GM23338 (cell line): ENCODE results near the gene ASPRV1. TPM values are rescaled to one million over a fixed set of nuclear protein-coding genes. Genes with fewer than 3 reads are reported as not detected.

Experiments used
- ATAC-seq: fragments of 200-7000 bp; cut with Tn5 transposase; 3 replicates; pipeline ENCODE4 v1.9.1; 2020
- DNase-seq: peaks from one replicate; pipeline ENCODE4 v3.0.0-alpha.2; 2015; ENCODE audit warnings: low spot score
- H2AFZ ChIP-seq: fragments of 200-600 bp; sonication (generic); 2 replicates; pipeline ENCODE4 v1.8.0; 2016; ENCODE audit warnings: antibody characterized with exemption, mild to moderate bottlenecking, moderate library complexity
- H3F3A ChIP-seq: fragments of 200-600 bp; sonication (generic); replicated peaks from 2 replicates; pipeline ENCODE4 v1.8.0; 2017; ENCODE audit warnings: antibody characterized with exemption, mixed run types, low read depth
- H3K27ac ChIP-seq: fragments of 200-600 bp; sonication (generic); 2 replicates; pipeline ENCODE4 v1.6.1; 2016; ENCODE audit warnings: low read depth
- H3K27me3 ChIP-seq: fragments of 200-600 bp; sonication (generic); 2 replicates; pipeline ENCODE4 v1.8.0; 2016; ENCODE audit warnings: mild to moderate bottlenecking, mixed run types, moderate library complexity; ENCODE audit not compliant: insufficient read depth
- H3K36me3 ChIP-seq: fragments of 200-600 bp; sonication (generic); 2 replicates; pipeline ENCODE4 v1.8.0; 2016; ENCODE audit warnings: mild to moderate bottlenecking; ENCODE audit not compliant: insufficient read depth
- H3K4me1 ChIP-seq: fragments of 200-600 bp; sonication (generic); 2 replicates; pipeline ENCODE4 v1.8.0; 2016; ENCODE audit warnings: mild to moderate bottlenecking, moderate library complexity; ENCODE audit not compliant: insufficient read depth
- H3K4me2 ChIP-seq: fragments of 200-600 bp; sonication (generic); 2 replicates; pipeline ENCODE4 v1.7.1; 2017; ENCODE audit warnings: mixed run types
- H3K4me3 ChIP-seq: fragments of 200-600 bp; sonication (generic); 2 replicates; pipeline ENCODE4 v1.6.1; 2016; ENCODE audit warnings: mixed run types
- H3K79me2 ChIP-seq: fragments of 200-600 bp; sonication (generic); replicated peaks from 2 replicates; pipeline ENCODE4 v1.8.0; 2017; ENCODE audit warnings: mild to moderate bottlenecking; ENCODE audit not compliant: insufficient read depth
- H3K9me2 ChIP-seq: fragments of 200-600 bp; sonication (generic); 2 replicates; pipeline ENCODE4 v1.8.0; 2017; ENCODE audit not compliant: insufficient read depth
- H4K20me1 ChIP-seq: fragments of 200-600 bp; sonication (generic); replicated peaks from 2 replicates; pipeline ENCODE4 v1.8.0; 2017; ENCODE audit warnings: mild to moderate bottlenecking; ENCODE audit not compliant: insufficient read depth
- H3K27ac Mint-ChIP-seq: 2 replicates; pipeline ENCODE4 v1.8.0; 2020; ENCODE audit warnings: inconsistent platforms, mild to moderate bottlenecking, moderate library complexity, mixed read lengths
- H3K27me3 Mint-ChIP-seq: 3 replicates; pipeline ENCODE4 v1.8.0; 2022; ENCODE audit warnings: low read depth, mild to moderate bottlenecking, moderate library complexity, mixed read lengths, inconsistent platforms; ENCODE audit not compliant: insufficient read depth, poor library complexity
- H3K36me3 Mint-ChIP-seq: 3 replicates; pipeline ENCODE4 v1.8.0; 2021; ENCODE audit warnings: low read depth, mild to moderate bottlenecking, inconsistent platforms, moderate library complexity, mixed read lengths
- H3K4me1 Mint-ChIP-seq: 3 replicates; pipeline ENCODE4 v1.8.0; 2020; ENCODE audit warnings: mild to moderate bottlenecking, inconsistent platforms, mixed read lengths
- H3K4me3 Mint-ChIP-seq: 3 replicates; pipeline ENCODE4 v1.8.0; 2021; ENCODE audit warnings: moderate library complexity, mild to moderate bottlenecking, inconsistent platforms, mixed read lengths
- H3K9me3 Mint-ChIP-seq: 3 replicates; pipeline ENCODE4 v1.8.0; 2020; ENCODE audit warnings: moderate library complexity, mild to moderate bottlenecking, inconsistent platforms, mixed read lengths
- CREB1 ChIP-seq: fragments of 250-450 bp; sonication (Bioruptor Pico); IDR thresholded peaks from 2 replicates; pipeline ENCODE4 v1.5.0; 2020; ENCODE audit warnings: low read depth, mild to moderate bottlenecking, moderate library complexity
- NANOG ChIP-seq: IDR thresholded peaks from 2 replicates; pipeline ENCODE4 v1.6.1; 2016; ENCODE audit warnings: antibody characterized with exemption, borderline replicate concordance
- POLR2AphosphoS5 ChIP-seq: IDR thresholded peaks from 2 replicates; pipeline ENCODE4 v1.6.1; 2016; ENCODE audit warnings: antibody characterized with exemption, low read depth
- STAT1 ChIP-seq: IDR thresholded peaks from one replicate; pipeline ENCODE4 v1.6.1; 2016; ENCODE audit warnings: antibody characterized with exemption; ENCODE audit not compliant: unreplicated experiment
- ZNF331 ChIP-seq: fragments of 250-450 bp; sonication (Bioruptor Pico); IDR thresholded peaks from 2 replicates; pipeline ENCODE4 v1.5.0; 2020; ENCODE audit warnings: low read depth, mild to moderate bottlenecking, moderate library complexity
- polyA plus RNA-seq: library from polyadenylated mRNA; unstranded; fragments of >200 nt; fragmentation: Nextera tagmentation; extraction: Ambion mirVana; gene quantifications from 2 replicates; pipeline ENCODE4 v1.2.1, GENCODE V29; 2016
- total RNA-seq: library from RNA; depleted of rRNA; stranded (reverse); fragments of >200 nt; shearing (Covaris generic); gene quantifications from 2 replicates; pipeline ENCODE4 v1.2.3, GENCODE V29; 2014
- TF ChIP-seq, protein P1 (sequence below): IDR thresholded peaks from 2 replicates; pipeline ENCODE4 v1.6.1; 2016; ENCODE audit warnings: antibody characterized with exemption
- TF ChIP-seq, protein P2 (sequence below): IDR thresholded peaks from one replicate; pipeline ENCODE4 v1.6.1; 2018; ENCODE audit warnings: antibody characterized with exemption; ENCODE audit not compliant: unreplicated experiment
- TF ChIP-seq, protein P3 (sequence below): fragments of 250-450 bp; sonication (Bioruptor Pico); IDR thresholded peaks from 2 replicates; pipeline ENCODE4 v1.5.0; 2020; ENCODE audit warnings: mild to moderate bottlenecking, moderate library complexity

Gene ASPRV1
- total and polyA plus RNA-seq, 2 experiments from 2014 or later, result 0.60 to 1.4 TPM

DNA sequence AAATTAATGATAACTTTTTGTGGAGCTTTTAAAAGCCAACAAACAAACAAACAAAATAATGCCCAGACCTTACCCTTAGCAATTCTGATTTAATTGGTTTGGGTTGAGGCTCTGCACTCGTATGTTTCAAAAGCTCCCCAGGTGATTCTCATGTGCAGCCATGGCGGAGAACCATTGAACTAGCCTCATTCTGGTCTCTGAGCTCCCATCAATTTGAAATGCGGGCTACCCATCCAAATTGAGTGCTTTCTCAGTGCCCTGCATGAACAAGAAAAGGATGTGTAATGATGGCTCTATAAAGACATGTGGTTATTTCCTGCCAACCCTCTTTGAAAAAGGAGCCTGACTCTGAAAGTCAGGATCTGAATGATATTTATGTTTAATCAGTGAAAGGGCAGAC is 38.3 kb downstream of the ASPRV1 start (continued):
- TF ChIP-seq, protein P1, sequence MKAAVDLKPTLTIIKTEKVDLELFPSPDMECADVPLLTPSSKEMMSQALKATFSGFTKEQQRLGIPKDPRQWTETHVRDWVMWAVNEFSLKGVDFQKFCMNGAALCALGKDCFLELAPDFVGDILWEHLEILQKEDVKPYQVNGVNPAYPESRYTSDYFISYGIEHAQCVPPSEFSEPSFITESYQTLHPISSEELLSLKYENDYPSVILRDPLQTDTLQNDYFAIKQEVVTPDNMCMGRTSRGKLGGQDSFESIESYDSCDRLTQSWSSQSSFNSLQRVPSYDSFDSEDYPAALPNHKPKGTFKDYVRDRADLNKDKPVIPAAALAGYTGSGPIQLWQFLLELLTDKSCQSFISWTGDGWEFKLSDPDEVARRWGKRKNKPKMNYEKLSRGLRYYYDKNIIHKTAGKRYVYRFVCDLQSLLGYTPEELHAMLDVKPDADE, result no peak
- TF ChIP-seq NANOG, result no peak
- no peak for TF ChIP-seq ZNF331
- no peak for TF ChIP-seq STAT1
- TF ChIP-seq, protein P2, sequence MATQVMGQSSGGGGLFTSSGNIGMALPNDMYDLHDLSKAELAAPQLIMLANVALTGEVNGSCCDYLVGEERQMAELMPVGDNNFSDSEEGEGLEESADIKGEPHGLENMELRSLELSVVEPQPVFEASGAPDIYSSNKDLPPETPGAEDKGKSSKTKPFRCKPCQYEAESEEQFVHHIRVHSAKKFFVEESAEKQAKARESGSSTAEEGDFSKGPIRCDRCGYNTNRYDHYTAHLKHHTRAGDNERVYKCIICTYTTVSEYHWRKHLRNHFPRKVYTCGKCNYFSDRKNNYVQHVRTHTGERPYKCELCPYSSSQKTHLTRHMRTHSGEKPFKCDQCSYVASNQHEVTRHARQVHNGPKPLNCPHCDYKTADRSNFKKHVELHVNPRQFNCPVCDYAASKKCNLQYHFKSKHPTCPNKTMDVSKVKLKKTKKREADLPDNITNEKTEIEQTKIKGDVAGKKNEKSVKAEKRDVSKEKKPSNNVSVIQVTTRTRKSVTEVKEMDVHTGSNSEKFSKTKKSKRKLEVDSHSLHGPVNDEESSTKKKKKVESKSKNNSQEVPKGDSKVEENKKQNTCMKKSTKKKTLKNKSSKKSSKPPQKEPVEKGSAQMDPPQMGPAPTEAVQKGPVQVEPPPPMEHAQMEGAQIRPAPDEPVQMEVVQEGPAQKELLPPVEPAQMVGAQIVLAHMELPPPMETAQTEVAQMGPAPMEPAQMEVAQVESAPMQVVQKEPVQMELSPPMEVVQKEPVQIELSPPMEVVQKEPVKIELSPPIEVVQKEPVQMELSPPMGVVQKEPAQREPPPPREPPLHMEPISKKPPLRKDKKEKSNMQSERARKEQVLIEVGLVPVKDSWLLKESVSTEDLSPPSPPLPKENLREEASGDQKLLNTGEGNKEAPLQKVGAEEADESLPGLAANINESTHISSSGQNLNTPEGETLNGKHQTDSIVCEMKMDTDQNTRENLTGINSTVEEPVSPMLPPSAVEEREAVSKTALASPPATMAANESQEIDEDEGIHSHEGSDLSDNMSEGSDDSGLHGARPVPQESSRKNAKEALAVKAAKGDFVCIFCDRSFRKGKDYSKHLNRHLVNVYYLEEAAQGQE, result no peak
- no peak for TF ChIP-seq POLR2AphosphoS5
- TF ChIP-seq CREB1 (CRISPR knock-in tag), result no peak

DNA sequence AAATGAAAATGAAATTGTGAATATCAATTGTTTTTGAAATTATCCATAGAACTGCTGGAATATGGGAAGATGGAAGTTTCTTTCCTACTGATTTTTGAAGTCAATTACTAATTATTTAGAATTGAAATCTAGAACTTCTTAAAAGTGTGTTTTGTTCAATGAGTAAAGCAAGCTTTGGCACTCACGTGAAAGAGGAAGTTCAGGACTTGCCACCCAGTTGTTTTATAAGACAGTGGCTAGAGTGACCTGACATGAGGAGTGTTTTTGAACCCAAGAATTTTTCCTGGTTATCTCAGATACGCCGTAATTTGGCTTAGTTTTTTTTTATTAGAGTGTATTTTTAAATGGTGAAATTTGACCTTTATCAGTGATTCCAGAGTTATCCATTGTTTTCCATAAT is 43.0 kb downstream of the ASPRV1 start:
- no peak overlapping the region for H3K4me3 Mint-ChIP-seq
- ATAC-seq (no peak), DNase-seq (no peak)
- Histone ChIP-seq H3K4me3 (no peak overlapping the region), H3K4me1 (no peaks in the 10 kb centered on the region), H3K9me2 (no peaks in the 10 kb centered on the region), H3K79me2 (no peaks in the 10 kb centered on the region), H3K27me3 (no peaks in the 10 kb centered on the region), H4K20me1 (no peaks in the 10 kb centered on the region), H3K4me2 (no peak overlapping the region), H3K36me3 (no peaks in the 10 kb centered on the region), H3F3A (no peaks in the 10 kb centered on the region), H2AFZ (no peak overlapping the region), H3K27ac (no peak overlapping the region)
- no peak overlapping the region for H3K27ac Mint-ChIP-seq
- H3K36me3 Mint-ChIP-seq, result peaks cover 2% of the 10 kb centered on the region; the same call in 1 of the 3 replicates
- no peaks in the 10 kb centered on the region for H3K9me3 Mint-ChIP-seq
- H3K27me3 Mint-ChIP-seq, result peaks cover 6% of the 10 kb centered on the region
- 0 out of 3 replicates have a peak, but pooled peaks cover 5% of the 10 kb centered on the region for H3K4me1 Mint-ChIP-seq
- TF ChIP-seq, protein P3, sequence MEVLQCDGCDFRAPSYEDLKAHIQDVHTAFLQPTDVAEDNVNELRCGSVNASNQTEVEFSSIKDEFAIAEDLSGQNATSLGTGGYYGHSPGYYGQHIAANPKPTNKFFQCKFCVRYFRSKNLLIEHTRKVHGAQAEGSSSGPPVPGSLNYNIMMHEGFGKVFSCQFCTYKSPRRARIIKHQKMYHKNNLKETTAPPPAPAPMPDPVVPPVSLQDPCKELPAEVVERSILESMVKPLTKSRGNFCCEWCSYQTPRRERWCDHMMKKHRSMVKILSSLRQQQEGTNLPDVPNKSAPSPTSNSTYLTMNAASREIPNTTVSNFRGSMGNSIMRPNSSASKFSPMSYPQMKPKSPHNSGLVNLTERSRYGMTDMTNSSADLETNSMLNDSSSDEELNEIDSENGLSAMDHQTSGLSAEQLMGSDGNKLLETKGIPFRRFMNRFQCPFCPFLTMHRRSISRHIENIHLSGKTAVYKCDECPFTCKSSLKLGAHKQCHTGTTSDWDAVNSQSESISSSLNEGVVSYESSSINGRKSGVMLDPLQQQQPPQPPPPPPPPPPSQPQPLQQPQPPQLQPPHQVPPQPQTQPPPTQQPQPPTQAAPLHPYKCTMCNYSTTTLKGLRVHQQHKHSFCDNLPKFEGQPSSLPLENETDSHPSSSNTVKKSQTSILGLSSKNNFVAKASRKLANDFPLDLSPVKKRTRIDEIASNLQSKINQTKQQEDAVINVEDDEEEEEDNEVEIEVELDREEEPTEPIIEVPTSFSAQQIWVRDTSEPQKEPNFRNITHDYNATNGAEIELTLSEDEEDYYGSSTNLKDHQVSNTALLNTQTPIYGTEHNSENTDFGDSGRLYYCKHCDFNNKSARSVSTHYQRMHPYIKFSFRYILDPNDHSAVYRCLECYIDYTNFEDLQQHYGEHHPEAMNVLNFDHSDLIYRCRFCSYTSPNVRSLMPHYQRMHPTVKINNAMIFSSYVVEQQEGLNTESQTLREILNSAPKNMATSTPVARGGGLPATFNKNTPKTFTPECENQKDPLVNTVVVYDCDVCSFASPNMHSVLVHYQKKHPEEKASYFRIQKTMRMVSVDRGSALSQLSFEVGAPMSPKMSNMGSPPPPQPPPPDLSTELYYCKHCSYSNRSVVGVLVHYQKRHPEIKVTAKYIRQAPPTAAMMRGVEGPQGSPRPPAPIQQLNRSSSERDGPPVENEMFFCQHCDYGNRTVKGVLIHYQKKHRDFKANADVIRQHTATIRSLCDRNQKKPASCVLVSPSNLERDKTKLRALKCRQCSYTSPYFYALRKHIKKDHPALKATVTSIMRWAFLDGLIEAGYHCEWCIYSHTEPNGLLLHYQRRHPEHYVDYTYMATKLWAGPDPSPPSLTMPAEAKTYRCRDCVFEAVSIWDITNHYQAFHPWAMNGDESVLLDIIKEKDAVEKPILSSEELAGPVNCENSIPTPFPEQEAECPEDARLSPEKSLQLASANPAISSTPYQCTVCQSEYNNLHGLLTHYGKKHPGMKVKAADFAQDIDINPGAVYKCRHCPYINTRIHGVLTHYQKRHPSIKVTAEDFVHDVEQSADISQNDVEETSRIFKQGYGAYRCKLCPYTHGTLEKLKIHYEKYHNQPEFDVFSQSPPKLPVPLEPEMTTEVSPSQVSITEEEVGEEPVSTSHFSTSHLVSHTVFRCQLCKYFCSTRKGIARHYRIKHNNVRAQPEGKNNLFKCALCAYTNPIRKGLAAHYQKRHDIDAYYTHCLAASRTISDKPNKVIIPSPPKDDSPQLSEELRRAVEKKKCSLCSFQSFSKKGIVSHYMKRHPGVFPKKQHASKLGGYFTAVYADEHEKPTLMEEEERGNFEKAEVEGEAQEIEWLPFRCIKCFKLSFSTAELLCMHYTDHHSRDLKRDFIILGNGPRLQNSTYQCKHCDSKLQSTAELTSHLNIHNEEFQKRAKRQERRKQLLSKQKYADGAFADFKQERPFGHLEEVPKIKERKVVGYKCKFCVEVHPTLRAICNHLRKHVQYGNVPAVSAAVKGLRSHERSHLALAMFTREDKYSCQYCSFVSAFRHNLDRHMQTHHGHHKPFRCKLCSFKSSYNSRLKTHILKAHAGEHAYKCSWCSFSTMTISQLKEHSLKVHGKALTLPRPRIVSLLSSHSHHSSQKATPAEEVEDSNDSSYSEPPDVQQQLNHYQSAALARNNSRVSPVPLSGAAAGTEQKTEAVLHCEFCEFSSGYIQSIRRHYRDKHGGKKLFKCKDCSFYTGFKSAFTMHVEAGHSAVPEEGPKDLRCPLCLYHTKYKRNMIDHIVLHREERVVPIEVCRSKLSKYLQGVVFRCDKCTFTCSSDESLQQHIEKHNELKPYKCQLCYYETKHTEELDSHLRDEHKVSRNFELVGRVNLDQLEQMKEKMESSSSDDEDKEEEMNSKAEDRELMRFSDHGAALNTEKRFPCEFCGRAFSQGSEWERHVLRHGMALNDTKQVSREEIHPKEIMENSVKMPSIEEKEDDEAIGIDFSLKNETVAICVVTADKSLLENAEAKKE, result no peak
